HepG2 (cell line): Measurements from ENCODE around the gene LBR. TPM values are rescaled to one million over a fixed set of nuclear protein-coding genes. Genes with fewer than 3 reads are reported as not detected.

ENCODE experiments used
- ATAC-seq: fragments of 200-7000 bp; cut with Tn5 transposase; 3 replicates; pipeline ENCODE4 v1.9.1; 2020; ENCODE audit warnings: mild to moderate bottlenecking, moderate library complexity
- BruUV-seq: library from RNA; stranded (reverse); fragments of 400-500 nt; replicated peaks from 2 replicates; lab custom pipeline; 2021; lab: Mats Ljungman, UMichigan
- CTCF ChIA-PET: fragments of 300-600 bp; formaldehyde crosslinking; extraction: SDS; loops from one replicate; lab custom pipeline; 2021; ENCODE audit warnings: low total read pairs, inconsistent platforms, low intra/inter-chr PET ratio; lab: Yijun Ruan, JAX
- POLR2A ChIA-PET: fragments of 350-600 bp; sonication (Branson Sonifier 250); formaldehyde crosslinking; loops from one replicate; lab custom pipeline; 2020; ENCODE audit warnings: antibody characterized with exemption, inconsistent platforms; lab: Yijun Ruan, JAX
- DNase-seq: peaks from one replicate; pipeline ENCODE4 v3.0.0-alpha.2; 2015; ENCODE audit warnings: low spot score
- FAIRE-seq: peaks from 3 replicates; lab custom pipeline; 2011; peaks lifted over from hg19 to GRCh38; lab: Jason Lieb, UNC
- H2AFZ ChIP-seq: one replicate; pipeline ENCODE4 v1.6.1; 2011; ENCODE audit warnings: low read length, inconsistent platforms
- H3K27ac ChIP-seq: fragments of 300-600 bp; 3 replicates; pipeline ENCODE4 v1.8.0; 2011; ENCODE audit warnings: mixed run types, mild to moderate bottlenecking, mixed read lengths, low read length, inconsistent platforms; ENCODE audit not compliant: insufficient read depth; ENCODE audit errors: extremely low read length
- H3K27me3 ChIP-seq, 2 experiments: fragments of 200-600 bp in 1 of 2; 2 replicates in 1 of 2; 3 replicates in 1 of 2; pipeline versions ENCODE4 v1.6.0 to v1.8.0; 2011; ENCODE audit warnings: low read length in 2 of 2, mild to moderate bottlenecking in 2 of 2, moderate library complexity in 2 of 2, inconsistent platforms in 1 of 2; ENCODE audit not compliant: insufficient read depth in 2 of 2, control insufficient read depth in 1 of 2
- H3K36me3 ChIP-seq, 2 experiments: fragments of 200-600 bp in 1 of 2; replicated peaks in 1 of 2; 2 replicates in 1 of 2; 3 replicates in 1 of 2; pipeline versions ENCODE4 v1.5.1 to v1.8.0; 2011; ENCODE audit warnings: low read length in 2 of 2, inconsistent platforms in 1 of 2; ENCODE audit not compliant: insufficient read depth in 2 of 2, control insufficient read depth in 1 of 2
- H3K4me1 ChIP-seq: 2 replicates; pipeline ENCODE4 v1.5.1; 2012; ENCODE audit warnings: low read length, inconsistent platforms; ENCODE audit not compliant: insufficient read depth
- H3K4me2 ChIP-seq: 2 replicates; pipeline ENCODE4 v1.6.0; 2011; ENCODE audit warnings: low read depth, low read length, inconsistent platforms
- H3K4me3 ChIP-seq, 3 experiments: fragments of 200-600 bp in 1 of 3; sonication (generic), shearing (Covaris generic) in 1 of 3; replicated peaks in 1 of 3; 2 replicates each; pipeline ENCODE4 v1.5.1; 2011 to 2016; ENCODE audit warnings: low read length in 3 of 3, inconsistent platforms in 2 of 3, low read depth in 2 of 3, mild to moderate bottlenecking in 2 of 3, control low read depth in 1 of 3, mixed read lengths in 1 of 3; ENCODE audit not compliant: insufficient read depth in 1 of 3
- H3K79me2 ChIP-seq: one replicate; pipeline ENCODE4 v1.6.1; 2011; ENCODE audit warnings: low read length, inconsistent platforms; ENCODE audit not compliant: insufficient read depth
- H3K9ac ChIP-seq: 2 replicates; pipeline ENCODE4 v1.6.0; 2011; ENCODE audit warnings: mild to moderate bottlenecking, low read depth, low read length, inconsistent platforms; ENCODE audit not compliant: insufficient read depth
- H3K9me3 ChIP-seq: 2 replicates; pipeline ENCODE4 v1.5.1; 2012; ENCODE audit warnings: mild to moderate bottlenecking, low read length
- H4K20me1 ChIP-seq: 2 replicates; pipeline ENCODE4 v1.6.0; 2011; ENCODE audit warnings: inconsistent platforms, mild to moderate bottlenecking, low read length, moderate library complexity; ENCODE audit not compliant: insufficient read depth
- AGO1 ChIP-seq: fragments of 200-400 bp; formaldehyde crosslinking; IDR thresholded peaks from 2 replicates; pipeline ENCODE4 v1.6.1; 2017; ENCODE audit warnings: mild to moderate bottlenecking, low read depth, low read length, moderate library complexity; ENCODE audit not compliant: poor library complexity, severe bottlenecking
- ATF7 ChIP-seq, 2 experiments: fragments of 450-650 bp in 1 of 2; sonication (generic) in 1 of 2; formaldehyde crosslinking in 1 of 2; IDR thresholded peaks; 2 replicates each; pipeline versions ENCODE4 v1.4.0 to v1.6.1; 2016 to 2020; ENCODE audit warnings: antibody characterized with exemption in 1 of 2, mild to moderate bottlenecking in 1 of 2, missing genetic modification reagents in 1 of 2
- HNRNPL ChIP-seq: fragments of 200-400 bp; formaldehyde crosslinking; IDR thresholded peaks from 2 replicates; pipeline ENCODE4 v1.6.1; 2017; ENCODE audit warnings: mild to moderate bottlenecking, low read depth, low read length
- ISL2 ChIP-seq: sonication (generic); formaldehyde crosslinking; IDR thresholded peaks from 2 replicates; pipeline ENCODE4 v1.5.0; 2020; ENCODE audit warnings: missing genetic modification reagents
- JUNB ChIP-seq: sonication (generic); formaldehyde crosslinking; IDR thresholded peaks from 2 replicates; pipeline ENCODE4 v1.8.0; 2022; ENCODE audit warnings: missing genetic modification reagents, mild to moderate bottlenecking, borderline replicate concordance
- MYC ChIP-seq: sonication (generic); formaldehyde crosslinking; IDR thresholded peaks from 2 replicates; pipeline ENCODE4 v1.9.0; 2021; ENCODE audit warnings: missing genetic modification reagents, borderline replicate concordance
- NCOA5 ChIP-seq: sonication (generic); formaldehyde crosslinking; IDR thresholded peaks from 2 replicates; pipeline ENCODE4 v1.4.0; 2020; ENCODE audit warnings: missing genetic modification reagents
- RFX3 ChIP-seq: IDR thresholded peaks from 2 replicates; pipeline ENCODE4 v1.6.1; 2016; ENCODE audit warnings: missing biosample characterization, missing genetic modification reagents
- SIN3B ChIP-seq: fragments of 150-350 bp; IDR thresholded peaks from 2 replicates; pipeline ENCODE4 v1.6.1; 2014; ENCODE audit warnings: low read length
- SOX5 ChIP-seq: IDR thresholded peaks from 2 replicates; pipeline ENCODE4 v1.6.1; 2016; ENCODE audit warnings: borderline replicate concordance
- ZNF44 ChIP-seq: sonication (generic); formaldehyde crosslinking; IDR thresholded peaks from 2 replicates; pipeline ENCODE4 v1.5.1; 2020; ENCODE audit warnings: mild to moderate bottlenecking, missing genetic modification reagents
- ZNF558 ChIP-seq: sonication (generic); formaldehyde crosslinking; IDR thresholded peaks from 2 replicates; pipeline ENCODE4 v1.9.0; 2022; ENCODE audit warnings: mild to moderate bottlenecking, missing genetic modification reagents, borderline replicate concordance
- ZNF768 ChIP-seq: sonication (generic); formaldehyde crosslinking; IDR thresholded peaks from 2 replicates; pipeline ENCODE4 v1.4.0; 2020; ENCODE audit warnings: missing genetic modification reagents
- WGBS: methylation state at CpG from one replicate; pipeline ENCODE4 v1.1.6; 2017; ENCODE audit warnings: low lambda C conversion rate; 5-methylcytosine and 5-hydroxymethylcytosine counted together
- in situ Hi-C: cut with HindIII; loops from 2 replicates; pipeline ENCODE4 v1.10.0; 2017; ENCODE audit warnings: low pct_unique_long_range_greater_than_20kb; ENCODE audit not compliant: extremely low pct_ligation_motif_present
- intact Hi-C: fragments of 100-400 bp; cut with micrococcal nuclease; formaldehyde crosslinking; loops from one replicate; pipeline ENCODE4 v1.10.0; 2022; ENCODE audit not compliant: unreplicated experiment
- polyA plus RNA-seq, 8 experiments: library from polyadenylated mRNA; depleted of rRNA in 3 of 8; stranded (reverse) in 7 of 8; unstranded in 1 of 8; fragments of >200 nt; fragmentation: Illumina TruSeq in 4 of 8; extraction: Trizol in 4 of 8; gene quantifications; 2 replicates each; pipeline versions ENCODE4 v1.2.1 to v1.2.3, GENCODE V29; 2011 to 2016; ENCODE audit warnings: low read depth in 4 of 8, missing spikeins in 1 of 8, mixed read lengths in 1 of 8; ENCODE audit not compliant: insufficient read depth in 1 of 8
- total RNA-seq, 5 experiments: library from RNA; depleted of rRNA; stranded (reverse); fragments of >200 nt; fragmentation: Illumina TruSeq; extraction: Trizol; gene quantifications; 2 replicates each; pipeline ENCODE4 v1.2.3, GENCODE V29; 2016; ENCODE audit warnings: low read depth in 1 of 5
- TF ChIP-seq, protein P1 (sequence below): sonication (generic); formaldehyde crosslinking; IDR thresholded peaks from 2 replicates; pipeline ENCODE4 v1.8.1; 2023; ENCODE audit warnings: missing genetic modification reagents, mild to moderate bottlenecking, borderline replicate concordance
- TF ChIP-seq, protein P2 (sequence below): fragments of 450-650 bp; IDR thresholded peaks from 2 replicates; pipeline ENCODE4 v1.6.1; 2017
- TF ChIP-seq, protein P3 (sequence below): sonication (generic); formaldehyde crosslinking; IDR thresholded peaks from 2 replicates; pipeline ENCODE4 v1.5.0; 2020; ENCODE audit warnings: mild to moderate bottlenecking, missing genetic modification reagents, borderline replicate concordance

LBR gene
- total and polyA plus RNA-seq, 2 of the 13 experiments (the other 11 are each of a cell fraction or from before 2014, with no cell fraction given): 38.9 to 76.7 TPM

DNA sequence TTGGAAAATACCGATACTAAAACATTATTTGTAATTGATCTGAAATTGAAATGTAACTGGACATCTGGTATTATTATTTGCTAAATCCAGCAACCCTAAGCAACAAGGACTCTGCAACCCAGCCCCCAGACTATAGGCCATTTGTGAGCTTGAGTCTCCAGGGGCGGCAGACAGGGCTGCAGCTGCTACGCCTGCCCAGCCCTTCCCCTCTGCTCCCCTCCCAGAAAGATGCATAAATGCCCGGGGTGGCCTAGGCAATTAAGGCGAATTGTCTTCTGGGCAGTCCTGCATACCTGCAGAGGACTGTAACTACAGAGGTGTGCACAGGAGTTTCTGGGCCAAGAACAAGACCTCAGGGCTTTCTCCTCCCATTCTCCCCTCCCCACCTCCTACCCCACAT is 41.2 kb upstream of the LBR start:
- H3K27ac ChIP-seq: no peak overlapping the region
- no peaks in the 10 kb centered on the region for H3K9me3 ChIP-seq
- no peaks in the 10 kb centered on the region for H3K36me3 ChIP-seq
- H3K27me3 ChIP-seq: peaks cover 0 to 5% of the 10 kb centered on the region in 2 experiments; a peak in 3 of 5 replicates
- BruUV-seq: no TSS peak
- no peak overlapping the region for H3K4me2 ChIP-seq
- 38% methylated on average over 3 of the region's 5 CpGs for WGBS
- DNase-seq (no peak), ATAC-seq (no peak), FAIRE-seq (no peak)
- TF ChIP-seq, protein P1, sequence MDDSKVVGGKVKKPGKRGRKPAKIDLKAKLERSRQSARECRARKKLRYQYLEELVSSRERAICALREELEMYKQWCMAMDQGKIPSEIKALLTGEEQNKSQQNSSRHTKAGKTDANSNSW: no peak
- TF ChIP-seq JUNB (CRISPR knock-in tag) (no peak), ZNF44 (CRISPR knock-in tag) (no peak), ISL2 (no peak), HNRNPL (no peak), NCOA5 (CRISPR knock-in tag) (no peak), ATF7 (IDR thresholded peaks at IDR 0.05) (no peak), ATF7 (CRISPR knock-in tag; IDR thresholded peaks at IDR 0.05) (no peak), AGO1 (no peak), SIN3B (no peak), MYC (CRISPR knock-in tag) (no peak), SOX5 (no peak), ZNF558 (CRISPR knock-in tag) (no peak), RFX3 (CRISPR knock-in tag) (no peak), ZNF768 (no peak)
- TF ChIP-seq, protein P2, sequence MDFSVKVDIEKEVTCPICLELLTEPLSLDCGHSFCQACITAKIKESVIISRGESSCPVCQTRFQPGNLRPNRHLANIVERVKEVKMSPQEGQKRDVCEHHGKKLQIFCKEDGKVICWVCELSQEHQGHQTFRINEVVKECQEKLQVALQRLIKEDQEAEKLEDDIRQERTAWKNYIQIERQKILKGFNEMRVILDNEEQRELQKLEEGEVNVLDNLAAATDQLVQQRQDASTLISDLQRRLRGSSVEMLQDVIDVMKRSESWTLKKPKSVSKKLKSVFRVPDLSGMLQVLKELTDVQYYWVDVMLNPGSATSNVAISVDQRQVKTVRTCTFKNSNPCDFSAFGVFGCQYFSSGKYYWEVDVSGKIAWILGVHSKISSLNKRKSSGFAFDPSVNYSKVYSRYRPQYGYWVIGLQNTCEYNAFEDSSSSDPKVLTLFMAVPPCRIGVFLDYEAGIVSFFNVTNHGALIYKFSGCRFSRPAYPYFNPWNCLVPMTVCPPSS: no peak
- TF ChIP-seq, protein P3, sequence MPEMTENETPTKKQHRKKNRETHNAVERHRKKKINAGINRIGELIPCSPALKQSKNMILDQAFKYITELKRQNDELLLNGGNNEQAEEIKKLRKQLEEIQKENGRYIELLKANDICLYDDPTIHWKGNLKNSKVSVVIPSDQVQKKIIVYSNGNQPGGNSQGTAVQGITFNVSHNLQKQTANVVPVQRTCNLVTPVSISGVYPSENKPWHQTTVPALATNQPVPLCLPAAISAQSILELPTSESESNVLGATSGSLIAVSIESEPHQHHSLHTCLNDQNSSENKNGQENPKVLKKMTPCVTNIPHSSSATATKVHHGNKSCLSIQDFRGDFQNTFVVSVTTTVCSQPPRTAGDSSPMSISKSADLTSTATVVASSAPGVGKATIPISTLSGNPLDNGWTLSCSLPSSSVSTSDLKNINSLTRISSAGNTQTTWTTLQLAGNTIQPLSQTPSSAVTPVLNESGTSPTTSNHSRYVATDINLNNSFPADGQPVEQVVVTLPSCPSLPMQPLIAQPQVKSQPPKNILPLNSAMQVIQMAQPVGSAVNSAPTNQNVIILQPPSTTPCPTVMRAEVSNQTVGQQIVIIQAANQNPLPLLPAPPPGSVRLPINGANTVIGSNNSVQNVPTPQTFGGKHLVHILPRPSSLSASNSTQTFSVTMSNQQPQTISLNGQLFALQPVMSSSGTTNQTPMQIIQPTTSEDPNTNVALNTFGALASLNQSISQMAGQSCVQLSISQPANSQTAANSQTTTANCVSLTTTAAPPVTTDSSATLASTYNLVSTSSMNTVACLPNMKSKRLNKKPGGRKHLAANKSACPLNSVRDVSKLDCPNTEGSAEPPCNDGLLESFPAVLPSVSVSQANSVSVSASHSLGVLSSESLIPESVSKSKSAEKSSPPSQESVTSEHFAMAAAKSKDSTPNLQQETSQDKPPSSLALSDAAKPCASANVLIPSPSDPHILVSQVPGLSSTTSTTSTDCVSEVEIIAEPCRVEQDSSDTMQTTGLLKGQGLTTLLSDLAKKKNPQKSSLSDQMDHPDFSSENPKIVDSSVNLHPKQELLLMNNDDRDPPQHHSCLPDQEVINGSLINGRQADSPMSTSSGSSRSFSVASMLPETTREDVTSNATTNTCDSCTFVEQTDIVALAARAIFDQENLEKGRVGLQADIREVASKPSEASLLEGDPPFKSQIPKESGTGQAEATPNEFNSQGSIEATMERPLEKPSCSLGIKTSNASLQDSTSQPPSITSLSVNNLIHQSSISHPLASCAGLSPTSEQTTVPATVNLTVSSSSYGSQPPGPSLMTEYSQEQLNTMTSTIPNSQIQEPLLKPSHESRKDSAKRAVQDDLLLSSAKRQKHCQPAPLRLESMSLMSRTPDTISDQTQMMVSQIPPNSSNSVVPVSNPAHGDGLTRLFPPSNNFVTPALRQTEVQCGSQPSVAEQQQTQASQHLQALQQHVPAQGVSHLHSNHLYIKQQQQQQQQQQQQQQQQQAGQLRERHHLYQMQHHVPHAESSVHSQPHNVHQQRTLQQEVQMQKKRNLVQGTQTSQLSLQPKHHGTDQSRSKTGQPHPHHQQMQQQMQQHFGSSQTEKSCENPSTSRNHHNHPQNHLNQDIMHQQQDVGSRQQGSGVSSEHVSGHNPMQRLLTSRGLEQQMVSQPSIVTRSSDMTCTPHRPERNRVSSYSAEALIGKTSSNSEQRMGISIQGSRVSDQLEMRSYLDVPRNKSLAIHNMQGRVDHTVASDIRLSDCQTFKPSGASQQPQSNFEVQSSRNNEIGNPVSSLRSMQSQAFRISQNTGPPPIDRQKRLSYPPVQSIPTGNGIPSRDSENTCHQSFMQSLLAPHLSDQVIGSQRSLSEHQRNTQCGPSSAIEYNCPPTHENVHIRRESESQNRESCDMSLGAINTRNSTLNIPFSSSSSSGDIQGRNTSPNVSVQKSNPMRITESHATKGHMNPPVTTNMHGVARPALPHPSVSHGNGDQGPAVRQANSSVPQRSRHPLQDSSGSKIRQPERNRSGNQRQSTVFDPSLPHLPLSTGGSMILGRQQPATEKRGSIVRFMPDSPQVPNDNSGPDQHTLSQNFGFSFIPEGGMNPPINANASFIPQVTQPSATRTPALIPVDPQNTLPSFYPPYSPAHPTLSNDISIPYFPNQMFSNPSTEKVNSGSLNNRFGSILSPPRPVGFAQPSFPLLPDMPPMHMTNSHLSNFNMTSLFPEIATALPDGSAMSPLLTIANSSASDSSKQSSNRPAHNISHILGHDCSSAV (CRISPR knock-in tag): no peak
- ChIA-PET POLR2A (no interaction called here), CTCF (no interaction called here)
- intact Hi-C loops: no loop called here
- in situ Hi-C loops: no loop called here
- H3K79me2 ChIP-seq: no peaks in the 10 kb centered on the region
- H3K4me3 ChIP-seq: no peak overlapping the region
- H3K9ac ChIP-seq: no peak overlapping the region
- no peak overlapping the region for H2AFZ ChIP-seq
- no peaks in the 10 kb centered on the region for H4K20me1 ChIP-seq
- peaks cover 18% of the 10 kb centered on the region for H3K4me1 ChIP-seq
